ENCODE measurements around the gene SAA1.
"Not testable (repeated sequence)": the region's sequence is repeated elsewhere in the genome, so short reads cannot be mapped to it uniquely, and the experiment has no call there.

SAA1 gene

DNA sequence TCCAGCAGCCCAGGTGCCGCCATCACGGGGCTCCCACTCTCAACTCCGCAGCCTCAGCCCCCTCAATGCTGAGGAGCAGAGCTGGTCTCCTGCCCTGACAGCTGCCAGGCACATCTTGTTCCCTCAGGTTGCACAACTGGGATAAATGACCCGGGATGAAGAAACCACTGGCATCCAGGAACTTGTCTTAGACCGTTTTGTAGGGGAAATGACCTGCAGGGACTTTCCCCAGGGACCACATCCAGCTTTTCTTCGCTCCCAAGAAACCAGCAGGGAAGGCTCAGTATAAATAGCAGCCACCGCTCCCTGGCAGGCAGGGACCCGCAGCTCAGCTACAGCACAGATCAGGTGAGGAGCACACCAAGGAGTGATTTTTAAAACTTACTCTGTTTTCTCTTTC, at the start of gene SAA1:
TSS of gene SAA1 (plus strand) at position 316 of the 400 bp plus-strand sequence. CDS start 624 bp downstream, outside the sequence.
- no peak for DNase-seq (ENCODE audit: low read depth)

DNA sequence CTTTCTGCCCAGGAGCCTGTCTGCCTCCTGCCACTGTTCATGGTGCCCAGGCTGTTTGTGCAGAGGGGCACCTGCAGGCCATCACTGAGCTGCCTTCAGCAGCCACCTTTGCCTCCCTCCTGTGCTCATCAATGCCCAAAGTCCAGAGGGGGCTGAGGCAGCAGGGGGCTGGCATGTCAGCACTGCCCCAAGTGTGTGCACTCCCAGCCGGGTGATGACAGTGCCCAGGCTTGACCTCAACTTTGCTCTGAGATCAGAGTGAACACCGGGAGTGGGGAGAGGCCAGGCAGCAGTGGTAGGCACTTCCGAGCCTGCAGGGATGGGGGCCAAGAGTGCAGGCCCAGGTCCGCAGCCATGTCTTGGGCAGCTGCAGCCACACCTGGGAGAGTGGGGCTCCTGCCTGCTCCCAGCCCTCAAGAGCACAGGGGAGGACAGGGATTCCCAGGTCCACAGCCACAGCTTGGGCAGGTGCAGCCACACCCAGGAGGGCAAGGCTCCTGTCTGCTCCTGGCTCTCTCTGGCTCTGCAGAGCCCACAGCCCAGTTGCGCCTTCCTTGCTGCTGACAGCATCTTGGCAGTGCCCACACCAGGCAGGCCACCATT, 44.7 kb upstream of the SAA1 start:
- no peak for DNase-seq (ENCODE audit: low read depth)

DNA sequence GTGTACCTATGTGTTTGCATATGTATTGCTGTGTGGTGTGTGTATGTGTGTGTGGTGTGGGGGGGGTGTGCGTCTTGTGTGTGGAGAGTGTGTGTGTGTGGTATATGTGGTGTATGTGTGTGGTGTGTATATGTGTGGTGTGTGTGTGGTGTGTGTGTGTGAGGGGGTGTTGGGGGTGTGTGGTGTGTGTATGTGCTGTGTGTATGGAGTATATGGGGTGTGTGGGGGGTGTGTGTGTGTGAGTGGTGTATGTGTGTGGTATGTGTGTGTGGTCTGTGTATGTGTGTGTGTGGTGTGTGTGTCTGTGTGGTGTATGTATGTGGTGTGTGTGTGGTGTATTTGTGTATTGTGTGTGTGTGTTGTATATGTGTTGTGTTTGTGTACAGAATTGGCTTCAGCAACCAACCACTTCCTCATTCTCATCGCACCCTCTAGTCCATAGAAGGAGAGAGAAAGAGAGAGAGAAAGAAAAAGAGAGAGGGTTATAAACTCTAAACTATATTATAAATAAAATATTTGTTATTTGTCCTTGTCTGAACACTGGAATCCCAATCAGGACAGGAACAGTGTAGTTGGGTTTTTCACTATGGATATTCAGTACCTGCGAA, 43.1 kb upstream of the SAA1 start:
- DNase-seq (ENCODE audit: low read depth): no peak

DNA sequence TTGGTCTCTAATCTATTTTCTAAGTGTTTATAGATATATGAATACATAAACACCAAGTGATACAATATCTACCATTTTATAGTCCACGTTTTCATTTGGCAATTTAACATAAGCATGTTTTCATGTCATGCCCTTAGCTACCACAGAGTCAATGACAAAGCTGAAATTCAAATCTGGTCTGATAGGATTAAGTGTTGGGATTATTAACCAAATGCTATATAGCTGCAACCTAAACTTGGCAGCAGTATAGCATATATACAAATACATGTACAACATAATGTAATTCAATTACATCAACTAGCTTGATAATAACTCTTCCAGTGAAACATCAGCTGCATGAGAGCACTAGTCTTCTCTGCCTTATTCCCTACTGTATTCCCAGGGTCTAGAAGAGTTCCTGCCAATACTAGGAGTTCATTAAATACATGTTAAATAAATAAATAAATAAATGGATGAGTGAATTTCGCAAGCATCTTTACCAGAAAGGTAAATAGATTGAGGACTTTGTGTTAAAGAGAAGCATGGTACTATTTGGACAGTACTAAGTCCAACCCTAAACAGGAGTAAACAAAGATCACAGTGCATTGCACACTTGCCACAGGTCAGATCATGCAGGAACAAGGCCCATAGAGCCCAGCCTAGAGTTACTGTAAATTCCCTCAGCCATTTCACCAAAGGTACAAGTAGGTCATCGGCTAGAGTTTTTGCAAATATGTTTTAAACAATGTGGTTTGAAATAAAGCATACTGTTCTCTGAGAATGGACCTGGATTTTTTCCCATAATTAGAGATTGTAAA, 42.3 kb upstream of the SAA1 start:
- DNase-seq (ENCODE audit: low read depth): no peak

DNA sequence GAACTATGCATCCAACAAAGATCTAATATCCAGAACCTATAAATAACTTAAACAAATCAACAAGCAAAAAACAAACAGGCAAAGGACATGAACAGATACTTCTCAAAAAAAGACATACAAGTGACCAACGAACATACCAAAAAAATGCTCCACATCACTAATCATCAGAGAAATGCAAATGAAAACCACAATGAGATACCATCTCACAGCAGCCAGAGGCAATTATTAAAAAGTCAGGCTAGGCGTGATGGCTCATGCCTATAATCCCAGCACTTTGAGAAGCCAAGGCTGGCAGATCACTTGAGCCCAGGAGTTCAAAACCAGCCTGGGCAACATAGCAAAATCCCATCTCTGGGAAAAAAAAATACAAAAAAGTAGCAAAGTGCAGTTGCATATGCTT, 40.2 kb upstream of the SAA1 start:
- DNase-seq (ENCODE audit: low read depth): no peak

DNA sequence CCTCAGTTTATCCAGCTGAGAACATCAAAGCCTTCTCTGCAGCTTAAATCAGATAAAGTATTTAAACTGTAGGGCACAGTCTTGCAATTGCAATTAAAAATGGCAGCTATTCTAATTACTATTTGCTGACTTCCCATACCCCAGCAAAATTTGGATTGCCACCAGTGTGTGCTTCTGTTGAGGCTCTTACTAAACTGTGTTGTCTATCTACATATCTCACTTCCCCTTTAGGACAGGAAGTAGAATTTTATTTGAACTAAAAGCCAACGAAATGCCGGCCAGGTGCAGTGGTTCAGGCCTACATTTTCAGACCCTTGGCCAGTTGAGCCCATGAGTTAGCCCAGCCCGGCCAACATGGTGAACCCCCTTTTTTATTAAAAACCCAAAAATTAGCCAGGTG, 36.6 kb upstream of the SAA1 start:
- DNase-seq (ENCODE audit: low read depth): no peak

DNA sequence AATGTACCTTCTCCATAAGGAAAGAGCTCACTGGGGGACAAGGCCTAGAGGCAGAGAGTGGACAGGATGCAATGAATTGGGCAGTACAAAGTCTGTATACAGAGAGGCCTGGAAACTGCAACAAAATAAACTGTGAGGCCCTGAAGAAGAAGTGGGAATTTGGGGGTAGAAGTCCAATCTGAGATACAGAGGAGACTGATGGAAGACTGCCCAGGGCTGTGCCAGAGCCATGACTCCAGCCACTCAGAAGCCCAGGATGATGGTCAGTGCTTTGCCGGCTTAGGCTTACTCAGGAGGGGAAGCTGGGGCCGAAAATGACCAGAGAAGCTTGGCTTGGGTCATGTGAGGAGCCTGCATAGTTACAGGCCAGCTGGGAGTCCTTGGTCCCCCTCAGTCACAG, 35.2 kb upstream of the SAA1 start:
- DNase-seq (ENCODE audit: low read depth): no peak

DNA sequence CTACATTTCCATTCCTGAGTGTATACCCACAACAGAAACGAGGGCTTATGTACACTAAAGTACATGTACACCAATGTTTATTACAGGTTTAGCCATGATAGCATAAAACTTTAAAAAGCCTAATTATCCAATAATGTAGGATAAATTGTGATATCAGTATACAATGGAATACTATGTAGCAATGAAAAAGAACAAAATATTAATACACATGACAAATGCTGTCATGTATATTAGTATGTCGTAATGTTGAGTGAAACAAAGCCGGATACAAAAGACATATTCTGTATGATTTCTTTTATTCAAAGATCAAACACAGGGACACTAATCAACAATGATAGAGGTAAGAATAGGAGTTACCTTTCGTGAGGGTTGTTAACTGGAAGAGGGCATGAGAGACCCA, 32.2 kb upstream of the SAA1 start:
- DNase-seq (ENCODE audit: low read depth): no peak

DNA sequence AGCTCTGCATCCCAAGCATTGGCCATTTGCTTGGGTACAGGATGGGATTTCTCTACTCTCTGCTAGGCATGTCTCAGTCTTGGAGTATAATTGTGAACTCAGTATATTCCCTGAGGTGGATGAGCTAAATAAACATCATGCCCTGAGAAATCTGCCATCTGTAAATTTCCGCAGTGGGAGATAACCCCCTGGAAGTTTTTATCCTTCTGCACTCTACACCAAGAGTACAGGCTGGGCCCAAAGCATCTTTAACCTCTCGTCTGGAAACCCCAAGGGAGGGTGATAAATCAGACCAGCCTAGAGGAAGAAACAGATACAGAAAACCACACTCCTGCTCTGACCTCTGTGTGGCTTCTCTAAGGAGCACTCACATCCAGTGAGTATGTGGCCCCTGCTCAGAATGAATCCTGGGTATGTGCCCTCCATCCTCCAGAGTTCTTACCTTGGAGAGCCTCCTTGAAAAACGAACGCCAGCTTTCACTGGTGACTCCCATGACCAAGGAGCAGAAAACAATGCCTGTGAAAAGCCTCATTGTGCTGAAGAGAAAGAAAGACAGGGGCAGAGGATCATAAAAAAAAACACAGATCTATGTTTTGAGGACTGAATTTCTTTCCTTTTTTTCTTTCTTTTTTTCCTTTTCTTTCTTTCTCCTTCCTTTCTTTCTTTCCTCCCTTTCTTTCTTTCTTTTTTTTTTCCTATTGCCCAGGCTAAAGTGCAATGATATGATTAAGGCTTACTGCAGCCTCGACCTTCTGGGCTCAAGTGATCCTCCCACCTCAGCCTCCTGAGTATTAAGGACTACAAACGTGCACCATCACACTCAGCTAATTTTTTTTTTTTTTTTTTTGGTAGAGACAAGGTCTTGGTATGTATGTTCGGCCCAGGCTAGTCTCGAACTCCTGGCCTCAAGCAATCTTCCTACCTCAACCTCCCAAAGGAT, 30.4 kb upstream of the SAA1 start:
- DNase-seq (ENCODE audit: low read depth): no peak

DNA sequence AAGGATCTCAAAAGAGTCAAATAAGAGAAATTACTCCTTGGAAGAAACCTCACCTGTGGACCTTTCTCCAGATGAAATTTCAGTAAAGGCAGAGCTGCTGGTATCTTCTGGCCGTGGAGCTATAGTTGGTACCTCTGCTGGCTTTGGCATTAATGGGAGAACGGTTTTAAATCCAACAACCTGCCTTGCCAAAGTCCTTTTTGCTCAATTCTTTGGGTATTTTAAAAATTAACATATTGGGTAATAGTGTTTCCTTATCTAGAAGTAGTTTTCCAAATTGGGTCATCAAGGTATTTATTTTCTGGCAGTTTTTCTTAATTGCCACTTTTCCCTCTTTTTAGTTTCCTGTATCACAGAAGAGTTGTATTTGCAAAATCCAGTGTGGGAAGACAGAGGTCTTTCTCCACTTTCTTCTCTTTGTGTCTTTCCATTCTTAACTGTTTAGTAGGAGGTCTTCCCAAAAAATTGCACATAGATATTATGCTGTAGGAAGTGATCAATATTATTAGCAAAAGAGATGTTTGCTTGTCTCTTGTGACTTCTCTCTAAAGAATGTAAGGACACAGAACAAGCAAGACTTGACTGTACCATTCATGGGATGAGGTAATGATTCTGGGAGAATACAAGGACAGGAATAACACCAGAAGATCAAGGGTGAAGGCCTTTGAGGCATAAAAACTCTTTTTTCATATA, 29.3 kb upstream of the SAA1 start, which contains the start of gene SAA4:
TSS of gene SAA4 (minus strand) at position 139 of the 693 bp plus-strand sequence. CDS start 876 bp downstream, outside the sequence.
- no peak for DNase-seq (ENCODE audit: low read depth)

DNA sequence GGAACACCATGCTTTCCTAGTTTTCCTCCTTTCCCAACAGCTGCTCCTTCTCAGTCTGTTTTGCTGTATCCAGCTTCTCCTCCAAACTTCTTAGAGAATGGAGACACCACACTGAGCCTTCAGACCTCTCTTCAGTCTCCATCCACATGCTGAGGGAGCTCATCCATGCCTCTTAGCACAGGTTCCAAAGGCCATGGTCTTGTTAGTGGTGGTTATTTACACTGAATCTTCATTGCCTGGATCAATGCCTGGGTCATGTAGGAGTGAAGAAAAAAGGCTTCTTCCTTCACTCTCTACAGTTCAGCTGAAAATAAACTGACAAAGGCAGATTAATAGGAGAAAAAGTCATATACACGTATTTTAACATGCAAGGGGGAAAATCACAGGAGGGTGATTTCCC, 26.4 kb upstream of the SAA1 start:
- DNase-seq (ENCODE audit: low read depth): no peak

DNA sequence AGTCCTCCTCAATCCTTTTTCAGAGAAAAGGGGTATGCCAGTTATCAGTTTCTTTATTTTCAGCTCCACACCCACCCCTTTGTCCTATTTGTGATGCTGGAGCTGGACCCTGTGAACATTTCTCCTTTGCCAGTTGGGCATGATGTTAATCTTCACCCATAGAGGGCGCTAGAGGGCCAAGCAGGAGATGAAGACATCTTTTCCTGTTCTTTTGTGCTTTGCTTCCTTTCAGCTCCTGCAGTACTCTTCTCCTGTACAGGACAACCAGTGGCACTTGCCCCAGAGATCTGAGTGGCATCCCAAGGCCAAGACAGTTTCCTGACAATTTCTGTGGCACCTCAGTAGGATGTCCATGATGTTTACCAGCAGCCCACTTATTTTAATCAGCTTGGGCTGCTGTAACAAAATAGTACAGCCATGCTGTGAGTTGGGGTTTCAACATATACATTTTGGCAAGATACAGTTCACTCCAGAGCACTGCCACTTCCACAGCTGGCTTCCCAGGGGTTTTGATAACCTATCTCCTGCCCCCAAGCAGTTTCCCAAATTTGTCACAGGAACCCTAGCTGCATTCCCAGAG, 22.2 kb upstream of the SAA1 start:
- peak; percentile 20 for DNase-seq (ENCODE audit: low read depth)

DNA sequence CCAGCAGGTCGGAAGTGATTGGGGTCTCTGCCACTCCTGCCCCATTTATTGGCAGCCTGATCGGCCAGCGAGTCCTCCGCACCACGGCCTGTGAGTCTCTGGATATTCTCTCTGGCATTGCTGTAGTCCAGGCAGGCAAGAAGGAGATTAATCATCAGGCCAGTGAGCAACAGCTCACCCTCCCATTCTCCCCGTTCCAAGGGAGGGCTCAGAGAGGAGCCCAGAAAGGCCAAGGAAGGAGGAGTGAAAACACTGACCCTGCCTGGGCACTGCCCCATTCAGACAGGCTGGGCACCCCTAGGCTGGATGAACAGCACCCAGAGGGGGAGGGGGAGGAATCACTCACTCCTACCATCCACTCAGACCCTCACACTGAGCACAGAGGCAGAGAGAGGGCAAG, 20.7 kb upstream of the SAA1 start:
- DNase-seq (ENCODE audit: low read depth): no peak

DNA sequence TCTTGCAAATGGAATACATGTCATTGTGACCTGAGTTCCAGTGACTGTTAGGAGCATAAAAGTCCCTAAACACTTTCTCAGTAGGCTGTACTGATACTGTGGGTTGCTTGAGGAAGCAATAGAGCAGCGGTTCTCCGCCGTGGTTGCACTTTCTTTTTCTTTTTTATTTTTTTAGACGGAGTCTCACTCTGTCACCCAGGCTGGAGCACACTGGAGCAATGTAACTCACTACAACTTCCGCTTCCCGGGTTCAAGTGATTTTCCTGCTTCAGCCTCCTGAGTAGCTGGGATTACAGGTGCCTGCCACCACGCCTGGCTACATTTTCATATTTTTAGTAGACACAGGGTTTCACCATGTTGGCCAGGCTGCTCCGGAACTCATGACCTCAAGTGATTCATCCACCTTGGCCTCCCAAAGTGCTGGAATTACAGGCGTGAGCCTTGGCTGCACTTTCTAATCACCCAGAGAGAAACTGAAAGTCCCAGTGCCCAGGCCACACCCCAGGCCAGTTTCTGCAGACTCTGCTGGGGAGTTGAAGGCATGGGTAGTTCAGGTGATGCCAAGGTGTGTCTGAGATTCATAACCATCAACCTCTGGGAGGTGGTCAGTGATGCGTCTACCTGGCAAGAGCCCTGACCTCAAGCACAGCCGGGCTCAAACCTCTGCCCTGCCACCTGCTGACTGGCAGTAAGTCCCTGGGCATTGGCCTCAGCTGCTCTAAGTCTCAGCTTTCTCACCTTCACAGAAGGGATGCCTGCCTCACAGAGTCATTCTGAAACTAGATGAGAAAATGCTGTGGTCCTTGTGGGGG, 19.5 kb upstream of the SAA1 start:
- DNase-seq (ENCODE audit: low read depth): not testable (repeated sequence)

DNA sequence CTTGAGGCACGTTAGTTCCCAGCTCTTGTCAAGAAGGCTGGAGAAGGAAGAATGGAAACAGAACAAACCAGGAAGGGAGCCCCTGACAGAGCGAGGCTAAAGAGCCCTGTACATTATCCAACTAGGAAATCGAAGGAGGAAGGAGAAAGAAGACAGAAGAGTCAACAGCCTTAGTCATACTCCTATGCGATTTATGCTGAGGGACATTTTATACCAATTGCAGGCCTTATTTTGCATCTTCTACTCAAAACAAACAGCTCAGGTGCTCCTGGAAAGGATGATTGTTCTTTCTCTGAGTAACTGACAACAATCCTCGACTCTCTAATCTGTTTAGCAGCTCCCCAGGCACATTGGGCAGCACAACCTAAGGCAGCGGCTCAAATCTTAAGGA, 18.9 kb upstream of the SAA1 start:
- not testable (repeated sequence) for DNase-seq (ENCODE audit: low read depth)

DNA sequence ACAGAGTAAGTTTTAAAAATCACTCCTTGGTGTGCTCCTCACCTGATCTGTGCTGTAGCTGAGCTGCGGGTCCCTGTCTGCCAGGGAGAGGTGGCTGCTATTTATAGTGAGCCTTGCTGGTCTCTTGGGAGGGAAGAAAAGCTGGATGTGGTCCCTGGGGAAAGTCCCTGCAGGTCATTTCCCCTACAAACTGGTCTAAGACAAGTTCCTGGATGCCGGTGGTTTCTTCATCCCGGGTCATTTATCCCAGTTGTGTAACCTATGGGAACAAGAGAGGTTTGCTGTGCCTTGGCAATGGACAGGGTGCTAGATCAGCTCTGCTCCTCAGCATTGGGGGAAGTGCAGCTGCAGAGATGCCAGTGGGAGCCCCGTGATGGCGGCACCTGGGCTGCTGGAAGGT, 17.5 kb upstream of the SAA1 start, which contains the start of gene SAA2:
TSS of gene SAA2 (minus strand) at position 108 of the 400 bp plus-strand sequence. CDS start 657 bp downstream, outside the sequence.
- no peak for DNase-seq (ENCODE audit: low read depth)

DNA sequence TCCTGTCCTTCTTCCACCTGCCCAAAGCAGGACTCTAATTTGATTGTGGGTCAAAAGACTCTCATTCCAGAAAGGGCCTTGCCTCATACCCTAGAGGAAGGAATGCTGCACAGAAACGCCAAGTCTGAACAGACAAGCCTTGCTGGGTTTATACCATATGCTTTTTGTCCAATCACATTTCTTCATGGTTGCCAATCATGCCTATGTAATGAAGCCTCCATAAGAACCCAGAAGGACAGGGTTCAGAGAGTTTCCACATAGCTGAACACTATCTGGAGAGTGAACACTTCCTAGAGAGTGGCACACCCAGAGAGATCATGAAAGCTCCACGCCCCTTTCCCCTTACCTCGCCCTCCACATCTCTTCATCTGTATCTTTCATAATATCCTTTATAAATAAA, 12.8 kb upstream of the SAA1 start:
- DNase-seq (ENCODE audit: low read depth): no peak

DNA sequence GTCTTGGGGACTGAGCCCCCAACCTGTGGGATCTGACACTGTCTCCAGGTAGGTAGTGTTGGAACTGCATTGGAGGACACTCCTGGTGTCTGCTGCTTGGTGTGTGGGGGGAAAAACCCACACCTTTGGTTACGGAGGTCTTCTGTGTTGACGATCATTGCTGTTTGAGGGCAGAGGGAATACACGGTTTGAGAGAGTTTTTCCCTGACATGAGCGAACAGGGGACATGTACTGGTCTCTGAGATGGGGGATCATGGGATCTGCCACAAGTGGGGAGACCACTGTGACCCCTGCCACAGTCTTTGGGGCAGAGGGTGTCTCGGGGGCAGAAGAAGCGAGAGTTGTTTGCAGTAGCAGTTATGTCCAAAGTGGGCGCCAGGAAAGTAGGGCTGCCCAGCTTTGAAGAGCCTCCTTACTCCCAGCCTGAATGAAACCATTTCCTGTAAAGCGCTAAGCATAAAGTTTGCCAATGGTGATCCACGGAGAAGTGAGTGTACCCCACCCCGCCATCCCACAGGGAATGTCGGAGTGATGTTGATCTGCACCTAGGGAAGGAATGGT, 12.2 kb upstream of the SAA1 start:
- DNase-seq (ENCODE audit: low read depth): no peak

DNA sequence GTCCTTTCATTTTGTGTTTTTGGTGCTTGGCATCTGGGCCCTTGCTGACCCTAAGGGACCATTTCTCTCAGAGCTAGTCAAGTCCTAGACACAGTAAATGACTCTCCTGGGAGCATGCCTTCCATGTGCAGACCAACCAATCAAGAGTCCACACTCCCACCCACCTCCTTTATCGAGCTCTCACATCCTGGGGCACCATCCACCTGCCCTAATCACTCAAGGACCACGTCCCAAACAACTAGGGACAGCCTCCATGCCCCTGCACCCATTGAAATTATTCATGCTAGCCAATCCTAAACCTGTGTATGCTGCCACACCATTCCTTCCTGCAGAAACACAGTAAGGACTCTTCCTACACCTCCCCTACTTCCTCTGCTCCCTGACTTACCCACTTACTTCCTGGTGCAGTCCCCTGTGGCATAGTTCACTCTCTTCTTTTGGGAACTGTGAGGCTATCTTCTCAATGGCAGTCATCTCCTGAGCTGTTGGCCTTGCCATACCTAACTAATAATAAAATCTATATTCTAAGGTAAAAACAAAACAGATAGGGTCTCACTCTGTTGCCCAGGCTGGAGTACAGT, 11.2 kb upstream of the SAA1 start:
- DNase-seq (ENCODE audit: low read depth): no peak

Data from T-helper 22 cell (primary cell).